Measurements from ENCODE around the gene GRK3.

Gene GRK3

GRCh38 chr22:25680956-25681355 lies 116.5 kb downstream of the GRK3 start:
- Mint-ChIP-seq H3K9me3 (no peaks in the 10 kb centered on the region), H3K36me3 (ENCODE audit: low read depth) (peaks cover 45% of the 10 kb centered on the region), H3K27ac (no peak overlapping the region), H3K4me3 (no peak overlapping the region), H3K4me1 (ENCODE audit: low read depth) (peaks cover 14% of the 10 kb centered on the region), H3K27me3 (ENCODE audit: low read depth) (no peaks in the 10 kb centered on the region)
- peak; percentile 27 for DNase-seq (ENCODE audit: low spot score)

GRCh38 chr22:25682109-25682508 lies 117.6 kb downstream of the GRK3 start:
- Mint-ChIP-seq H3K9me3 (no peaks in the 10 kb centered on the region), H3K27me3 (ENCODE audit: low read depth) (no peaks in the 10 kb centered on the region), H3K4me3 (no peak overlapping the region), H3K36me3 (ENCODE audit: low read depth) (peaks cover 51% of the 10 kb centered on the region), H3K4me1 (ENCODE audit: low read depth) (peaks cover 16% of the 10 kb centered on the region), H3K27ac (no peak overlapping the region)
- no peak for DNase-seq (ENCODE audit: low spot score)

GRCh38 chr22:25688627-25689026 lies 124.2 kb downstream of the GRK3 start:
- peaks cover 7% of the 10 kb centered on the region for H3K4me1 Mint-ChIP-seq (ENCODE audit: low read depth)
- DNase-seq (ENCODE audit: low spot score) = no peak
- peaks cover 52% of the 10 kb centered on the region for H3K36me3 Mint-ChIP-seq (ENCODE audit: low read depth)
- no peak overlapping the region for H3K4me3 Mint-ChIP-seq
- H3K27ac Mint-ChIP-seq = no peak overlapping the region
- no peaks in the 10 kb centered on the region for H3K9me3 Mint-ChIP-seq
- H3K27me3 Mint-ChIP-seq (ENCODE audit: low read depth) = no peaks in the 10 kb centered on the region

- Mint-ChIP-seq H3K9me3 (no peaks in the 10 kb centered on the region), H3K4me3 (no peak overlapping the region), H3K27me3 (ENCODE audit: low read depth) (no peaks in the 10 kb centered on the region), H3K27ac (no peak overlapping the region), H3K36me3 (ENCODE audit: low read depth) (peaks cover 46% of the 10 kb centered on the region), H3K4me1 (ENCODE audit: low read depth) (peaks cover 7% of the 10 kb centered on the region)
- DNase-seq (ENCODE audit: low spot score) = no peak
Measured at GRCh38 chr22:25689631-25690030, 125.2 kb downstream of the GRK3 start.

GRCh38 chr22:25690798-25691197 lies 126.3 kb downstream of the GRK3 start:
- no peaks in the 10 kb centered on the region for H3K9me3 Mint-ChIP-seq
- H3K4me3 Mint-ChIP-seq = no peak overlapping the region
- peaks cover 7% of the 10 kb centered on the region for H3K4me1 Mint-ChIP-seq (ENCODE audit: low read depth)
- peaks cover 47% of the 10 kb centered on the region for H3K36me3 Mint-ChIP-seq (ENCODE audit: low read depth)
- no peak overlapping the region for H3K27ac Mint-ChIP-seq
- H3K27me3 Mint-ChIP-seq (ENCODE audit: low read depth) = no peaks in the 10 kb centered on the region
- DNase-seq (ENCODE audit: low spot score) = no peak

GRCh38 chr22:25692397-25693267 lies 128.2 kb downstream of the GRK3 start:
- no peaks in the 10 kb centered on the region for H3K27me3 Mint-ChIP-seq (ENCODE audit: low read depth)
- DNase-seq (ENCODE audit: low spot score) = no peak
- H3K4me1 Mint-ChIP-seq (ENCODE audit: low read depth) = peaks cover 8% of the 10 kb centered on the region
- no peak overlapping the region for H3K4me3 Mint-ChIP-seq
- peaks cover 45% of the 10 kb centered on the region for H3K36me3 Mint-ChIP-seq (ENCODE audit: low read depth)
- no peaks in the 10 kb centered on the region for H3K9me3 Mint-ChIP-seq
- H3K27ac Mint-ChIP-seq = no peak overlapping the region

- H3K36me3 Mint-ChIP-seq (ENCODE audit: low read depth) = peaks cover 46% of the 10 kb centered on the region
- no peak overlapping the region for H3K4me3 Mint-ChIP-seq
- no peaks in the 10 kb centered on the region for H3K9me3 Mint-ChIP-seq
- no peak for DNase-seq (ENCODE audit: low spot score)
- no peak overlapping the region for H3K27ac Mint-ChIP-seq
- peaks cover 10% of the 10 kb centered on the region for H3K4me1 Mint-ChIP-seq (ENCODE audit: low read depth)
- no peaks in the 10 kb centered on the region for H3K27me3 Mint-ChIP-seq (ENCODE audit: low read depth)
Measured at GRCh38 chr22:25693268-25693565, 128.7 kb downstream of the GRK3 start.

- H3K27me3 Mint-ChIP-seq (ENCODE audit: low read depth) = no peaks in the 10 kb centered on the region
- H3K4me1 Mint-ChIP-seq (ENCODE audit: low read depth) = peaks cover 16% of the 10 kb centered on the region
- no peak overlapping the region for H3K4me3 Mint-ChIP-seq
- H3K9me3 Mint-ChIP-seq = no peaks in the 10 kb centered on the region
- no peak for DNase-seq (ENCODE audit: low spot score)
- no peak overlapping the region for H3K27ac Mint-ChIP-seq
- peaks cover 47% of the 10 kb centered on the region for H3K36me3 Mint-ChIP-seq (ENCODE audit: low read depth)
Measured at GRCh38 chr22:25694196-25694907, 129.9 kb downstream of the GRK3 start.

GRCh38 chr22:25695146-25695545 lies 130.7 kb downstream of the GRK3 start:
- H3K27ac Mint-ChIP-seq = no peak overlapping the region
- no peak for DNase-seq (ENCODE audit: low spot score)
- no peak overlapping the region for H3K4me3 Mint-ChIP-seq
- peaks cover 47% of the 10 kb centered on the region for H3K36me3 Mint-ChIP-seq (ENCODE audit: low read depth)
- H3K27me3 Mint-ChIP-seq (ENCODE audit: low read depth) = no peaks in the 10 kb centered on the region
- no peaks in the 10 kb centered on the region for H3K9me3 Mint-ChIP-seq
- H3K4me1 Mint-ChIP-seq (ENCODE audit: low read depth) = peaks cover 17% of the 10 kb centered on the region

GRCh38 chr22:25696763-25697162 lies 132.3 kb downstream of the GRK3 start:
- Mint-ChIP-seq H3K27ac (no peak overlapping the region), H3K27me3 (ENCODE audit: low read depth) (no peaks in the 10 kb centered on the region), H3K4me3 (no peak overlapping the region), H3K36me3 (ENCODE audit: low read depth) (peaks cover 40% of the 10 kb centered on the region), H3K4me1 (ENCODE audit: low read depth) (peaks cover 22% of the 10 kb centered on the region), H3K9me3 (no peaks in the 10 kb centered on the region)
- no peak for DNase-seq (ENCODE audit: low spot score)

GRCh38 chr22:25697181-25697664 lies 132.7 kb downstream of the GRK3 start:
- Mint-ChIP-seq H3K9me3 (no peaks in the 10 kb centered on the region), H3K4me3 (no peak overlapping the region), H3K27me3 (ENCODE audit: low read depth) (no peaks in the 10 kb centered on the region), H3K4me1 (ENCODE audit: low read depth) (peaks cover 25% of the 10 kb centered on the region), H3K27ac (no peak overlapping the region), H3K36me3 (ENCODE audit: low read depth) (peaks cover 42% of the 10 kb centered on the region)
- DNase-seq (ENCODE audit: low spot score) = no peak

- no peak for DNase-seq (ENCODE audit: low spot score)
- Mint-ChIP-seq H3K4me3 (no peak overlapping the region), H3K27me3 (ENCODE audit: low read depth) (no peaks in the 10 kb centered on the region), H3K27ac (peak overlapping the region; percentile 51), H3K36me3 (ENCODE audit: low read depth) (peaks cover 36% of the 10 kb centered on the region), H3K9me3 (no peaks in the 10 kb centered on the region), H3K4me1 (ENCODE audit: low read depth) (peaks cover 29% of the 10 kb centered on the region)
Measured at GRCh38 chr22:25697978-25698377, 133.5 kb downstream of the GRK3 start.

GRCh38 chr22:25698461-25698860 lies 134.0 kb downstream of the GRK3 start:
- H3K27ac Mint-ChIP-seq = peak overlapping the region; percentile 51
- peaks cover 34% of the 10 kb centered on the region for H3K36me3 Mint-ChIP-seq (ENCODE audit: low read depth)
- peaks cover 33% of the 10 kb centered on the region for H3K4me1 Mint-ChIP-seq (ENCODE audit: low read depth)
- DNase-seq (ENCODE audit: low spot score) = no peak
- H3K27me3 Mint-ChIP-seq (ENCODE audit: low read depth) = no peaks in the 10 kb centered on the region
- H3K4me3 Mint-ChIP-seq = no peak overlapping the region
- H3K9me3 Mint-ChIP-seq = no peaks in the 10 kb centered on the region

- Mint-ChIP-seq H3K4me3 (no peak overlapping the region), H3K4me1 (ENCODE audit: low read depth) (peaks cover 38% of the 10 kb centered on the region), H3K27me3 (ENCODE audit: low read depth) (no peaks in the 10 kb centered on the region), H3K27ac (no peak overlapping the region), H3K36me3 (ENCODE audit: low read depth) (peaks cover 36% of the 10 kb centered on the region), H3K9me3 (no peaks in the 10 kb centered on the region)
- no peak for DNase-seq (ENCODE audit: low spot score)
Measured at GRCh38 chr22:25698978-25699377, 134.5 kb downstream of the GRK3 start.
